GM18868 (cell line): Measurements from ENCODE around the gene MLLT3.

Source experiments
- ATAC-seq: cut with Tn5 transposase; IDR thresholded peaks from one replicate; pipeline ENCODE4 v1.9.1; 2021; ENCODE audit warnings: mild to moderate bottlenecking, moderate library complexity; ENCODE audit not compliant: unreplicated experiment

The MLLT3 gene

DNA sequence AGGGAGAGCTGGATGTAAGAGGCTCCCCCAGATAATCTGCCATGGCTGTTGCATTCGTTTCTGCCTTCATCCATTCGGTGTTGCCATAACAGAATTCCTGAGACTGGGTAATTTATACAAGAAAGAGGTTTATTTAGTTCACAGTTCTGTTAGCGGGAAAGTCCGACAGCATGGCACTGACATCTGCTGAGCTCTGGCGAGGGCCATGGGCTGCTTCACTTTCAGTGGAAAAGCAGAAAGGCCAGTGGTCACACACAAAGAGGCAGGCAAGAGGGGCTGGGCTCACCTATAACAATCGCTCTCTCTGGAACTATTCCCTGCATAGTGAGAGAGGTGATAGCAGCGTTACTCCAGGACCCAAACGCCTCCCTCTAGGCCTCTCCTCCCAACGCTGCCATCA is 305.9 kb downstream of the MLLT3 start:
- ATAC-seq, result no peak

DNA sequence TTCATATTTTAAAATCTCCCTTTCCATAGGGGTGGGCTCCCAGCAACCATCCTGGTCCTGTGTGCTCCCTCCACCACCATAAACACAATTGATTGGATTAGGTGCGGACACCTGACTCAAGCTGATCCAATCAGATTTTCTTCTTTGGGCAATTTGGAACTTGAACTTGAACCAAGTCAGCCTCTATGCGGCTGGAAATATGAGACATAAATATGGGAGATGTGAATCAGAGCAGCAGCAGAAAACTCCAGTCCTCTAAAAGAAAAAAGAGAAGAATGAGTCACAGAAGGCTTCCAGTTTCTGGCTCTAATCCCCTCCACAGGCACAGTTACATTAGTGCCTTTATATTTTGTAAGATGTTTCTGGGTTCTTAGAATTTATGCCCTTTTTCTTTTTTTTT is 306.6 kb downstream of the MLLT3 start:
- no peak for ATAC-seq

DNA sequence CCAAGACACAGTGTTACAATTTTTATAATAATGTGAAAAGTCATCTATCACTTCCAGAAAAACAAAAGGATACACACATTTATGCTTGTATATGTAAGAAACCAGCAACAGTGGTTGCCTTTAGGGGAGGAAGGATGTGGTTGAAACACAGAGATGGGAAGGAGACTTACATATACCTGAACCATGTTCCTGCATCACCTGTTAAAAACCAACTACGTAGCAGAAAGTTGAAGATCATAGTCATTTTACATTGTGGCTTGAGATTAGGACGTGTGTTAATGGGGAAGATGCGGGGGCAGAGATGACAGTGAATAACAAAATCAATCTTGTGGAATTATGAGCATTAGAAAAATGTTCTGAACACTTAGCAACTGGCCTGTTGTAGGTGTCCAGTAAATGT is 307.3 kb downstream of the MLLT3 start:
- ATAC-seq, result no peak

DNA sequence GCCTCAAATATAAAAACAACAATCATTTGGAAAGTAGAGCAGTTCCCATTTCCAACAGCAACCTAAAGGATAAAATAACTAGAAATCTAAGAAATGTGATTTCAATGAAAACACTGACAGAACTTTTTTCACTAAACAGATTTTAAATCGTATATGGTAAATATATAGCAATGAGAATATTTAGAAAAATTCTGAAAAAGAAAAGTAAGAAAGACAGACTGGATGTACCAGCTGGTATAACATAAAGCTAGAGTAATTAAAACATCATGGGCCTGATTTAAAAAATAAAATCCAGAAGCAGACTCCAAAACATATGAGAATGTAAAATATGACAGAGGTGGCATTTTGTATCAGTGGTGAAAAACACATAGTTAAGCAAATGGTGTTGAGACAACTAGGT is 308.9 kb downstream of the MLLT3 start:
- ATAC-seq, result no peak

DNA sequence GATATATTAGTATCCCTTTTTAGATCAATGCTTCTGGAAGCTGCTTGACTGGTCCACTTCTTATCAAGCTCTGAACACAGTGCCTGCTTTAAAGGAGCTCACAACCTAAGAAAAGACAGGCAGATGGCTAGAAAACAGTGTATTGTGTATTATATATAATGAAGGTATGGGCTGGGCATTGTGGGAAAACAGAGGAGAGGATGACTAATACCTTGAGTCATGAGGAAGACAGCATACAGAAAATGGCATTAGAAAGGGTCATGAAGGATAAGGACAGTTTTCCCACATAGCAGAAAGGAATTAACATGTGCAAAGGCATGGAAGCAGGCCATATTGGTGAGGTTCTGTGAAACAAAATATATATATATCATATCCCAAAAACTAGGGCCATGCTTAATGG is 309.6 kb downstream of the MLLT3 start:
- no peak for ATAC-seq

DNA sequence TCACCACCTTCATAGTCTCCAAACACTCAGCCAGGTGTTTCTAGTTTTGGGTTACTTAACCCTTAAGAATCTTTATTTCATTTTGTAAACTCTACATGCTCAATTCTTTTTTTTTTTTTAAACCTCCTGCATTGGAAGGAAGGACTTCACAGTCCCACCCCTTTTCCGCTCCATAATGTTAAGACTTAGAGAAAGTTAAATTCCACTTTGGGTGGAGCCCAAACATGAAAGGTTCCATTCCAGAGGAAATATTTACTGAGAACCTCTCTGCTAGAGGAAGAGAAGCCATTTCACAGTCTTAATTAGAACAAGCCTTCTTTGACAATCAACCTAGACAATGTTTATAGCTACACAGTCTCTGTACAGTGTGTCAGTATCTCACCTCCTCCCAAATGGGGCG is 312.3 kb downstream of the MLLT3 start:
- ATAC-seq, result no peak

DNA sequence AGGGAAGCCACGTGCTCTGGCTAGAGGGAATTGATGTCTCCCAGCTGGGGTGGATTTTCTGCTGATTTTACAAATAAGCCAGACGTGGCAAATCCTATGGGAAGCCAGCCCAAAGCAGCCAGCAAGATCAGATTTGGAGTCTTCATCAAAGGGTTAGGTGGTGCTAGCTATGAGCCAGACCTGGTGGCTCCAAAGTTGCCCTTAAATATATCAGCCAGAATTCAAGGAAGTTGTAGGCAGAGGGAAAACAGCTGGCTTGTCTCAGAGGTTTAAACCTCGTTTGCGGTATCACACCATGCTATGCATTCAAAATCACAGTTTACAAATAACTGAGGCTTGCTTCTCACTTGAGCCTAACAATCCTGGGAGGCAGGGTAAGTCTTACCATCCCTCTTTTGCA is 313.2 kb downstream of the MLLT3 start:
- ATAC-seq, result no peak

DNA sequence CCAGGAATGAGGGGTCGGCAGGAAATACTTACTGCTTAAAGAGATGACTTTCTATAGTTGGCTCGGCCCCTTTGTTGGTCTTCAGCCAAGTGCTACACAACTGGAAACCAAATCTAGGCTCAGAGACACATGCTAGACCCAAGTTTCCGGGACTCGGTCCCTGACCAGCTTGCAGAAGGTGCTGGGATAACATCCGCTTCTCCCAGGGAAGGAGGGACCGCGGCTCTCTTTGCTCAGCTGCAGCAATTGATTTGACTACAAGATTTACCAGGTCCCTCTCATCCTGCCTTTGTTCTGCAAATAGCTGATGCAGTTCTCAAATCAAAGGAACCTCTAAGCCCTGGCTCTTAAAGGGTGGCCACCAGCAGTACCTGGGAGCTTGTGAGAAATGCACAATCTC is 314.7 kb downstream of the MLLT3 start:
- no peak for ATAC-seq

DNA sequence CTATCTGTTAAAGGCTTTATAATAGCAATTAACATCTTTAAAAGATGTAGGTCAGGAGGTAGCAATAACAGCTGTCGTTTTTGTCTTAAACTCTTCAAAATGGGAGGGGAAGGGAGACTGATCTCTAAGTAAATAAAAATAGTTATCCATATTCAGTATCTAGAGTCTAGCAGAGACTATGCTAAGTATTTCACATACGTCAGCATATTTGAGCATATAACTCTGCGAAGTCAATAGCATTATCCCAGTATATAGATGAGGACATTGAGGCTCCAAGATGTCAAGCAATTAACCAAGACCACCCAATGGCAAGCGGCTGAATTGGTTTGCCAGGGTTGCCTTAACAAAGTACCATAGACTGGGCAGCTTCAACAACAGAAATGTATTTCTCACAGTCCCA is 316.8 kb downstream of the MLLT3 start:
- ATAC-seq, result no peak

DNA sequence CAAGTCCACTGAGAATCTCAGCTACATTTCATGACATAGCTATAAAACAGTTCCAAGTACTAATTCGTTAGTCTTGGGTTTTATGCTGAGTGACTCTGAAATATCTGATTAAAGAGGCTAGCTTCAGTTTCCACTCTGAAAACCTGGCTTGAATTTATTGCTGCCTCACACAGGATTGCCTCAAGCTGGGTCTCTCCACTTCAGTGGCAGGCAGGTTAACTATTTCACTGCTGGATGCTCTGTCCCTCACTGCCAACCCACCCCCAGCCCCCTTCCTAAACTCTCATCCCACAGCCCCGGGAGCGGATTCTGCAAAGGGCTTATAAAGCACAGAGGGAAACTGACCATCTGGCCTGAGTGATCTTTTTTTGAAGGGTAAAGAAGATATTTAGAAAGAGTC is 318.3 kb downstream of the MLLT3 start:
- no peak for ATAC-seq

DNA sequence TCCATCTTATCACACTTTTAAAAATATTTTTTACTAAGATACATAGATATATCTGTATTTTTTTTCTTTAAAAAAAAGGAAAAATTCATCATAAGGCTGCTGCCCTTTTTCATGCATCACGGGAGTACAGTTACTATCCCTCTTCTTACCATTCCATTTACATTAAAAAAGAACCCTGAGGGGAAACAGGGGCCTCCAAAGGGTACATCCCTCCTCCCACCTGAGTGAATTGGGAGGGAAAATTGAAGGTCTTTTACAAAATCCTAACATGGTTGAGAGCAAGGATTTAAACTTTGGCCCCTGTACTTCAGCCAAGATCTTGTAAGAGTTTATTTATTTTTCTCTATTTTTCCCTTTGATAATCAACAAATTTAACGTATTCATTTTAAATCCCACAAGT is 319.2 kb downstream of the MLLT3 start:
- no peak for ATAC-seq

DNA sequence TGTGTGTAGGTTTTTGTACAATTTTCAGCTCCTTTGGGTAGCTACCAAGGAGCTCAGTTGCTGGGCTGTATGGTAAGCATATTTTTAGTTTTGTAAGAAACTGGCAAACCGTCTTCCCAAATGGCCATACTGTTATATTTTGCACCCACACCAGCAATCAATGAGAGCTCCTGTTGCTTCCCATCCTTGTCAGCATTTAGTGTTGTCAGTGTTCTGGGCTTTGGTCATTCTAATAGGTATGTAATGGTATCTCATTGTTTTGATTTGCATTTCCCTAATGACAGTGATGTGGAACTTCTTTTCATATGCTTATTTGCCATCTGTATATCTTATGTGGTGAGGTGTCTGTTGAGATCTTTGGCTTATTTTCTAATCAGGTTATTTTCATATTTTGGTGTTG is 320.1 kb downstream of the MLLT3 start:
- ATAC-seq, result no peak

DNA sequence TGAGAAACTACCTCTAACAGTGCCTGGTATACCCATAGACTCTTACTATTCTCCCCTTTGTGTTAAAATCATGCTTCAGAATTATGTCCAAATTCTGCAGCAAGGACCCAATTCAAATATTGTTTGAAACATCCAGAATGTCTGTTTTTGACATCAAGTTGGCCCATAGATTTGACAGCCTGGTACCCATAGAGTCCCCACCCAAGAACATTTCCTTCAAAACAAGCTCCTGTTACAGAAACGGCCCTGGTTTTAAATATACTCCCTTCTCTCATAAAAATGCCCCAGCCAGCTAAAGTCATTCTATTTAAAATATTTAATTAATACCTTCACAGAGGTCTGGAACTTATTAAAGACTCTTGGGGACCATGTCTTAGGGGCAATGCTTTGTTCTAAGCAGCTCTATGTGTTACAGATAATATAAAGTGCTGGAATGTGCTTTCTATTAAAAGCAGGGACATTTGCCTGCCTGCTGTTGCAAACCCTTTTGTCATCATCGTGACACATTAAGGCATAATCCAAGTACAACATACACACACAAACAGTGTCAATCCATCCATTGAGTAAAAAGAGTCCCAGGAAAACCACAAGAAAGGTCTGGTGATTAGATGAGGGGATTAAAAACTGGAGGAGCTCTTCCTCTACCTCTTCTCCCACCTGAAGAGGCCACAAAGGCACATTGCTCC is 321.7 kb downstream of the MLLT3 start:
- no peak for ATAC-seq

DNA sequence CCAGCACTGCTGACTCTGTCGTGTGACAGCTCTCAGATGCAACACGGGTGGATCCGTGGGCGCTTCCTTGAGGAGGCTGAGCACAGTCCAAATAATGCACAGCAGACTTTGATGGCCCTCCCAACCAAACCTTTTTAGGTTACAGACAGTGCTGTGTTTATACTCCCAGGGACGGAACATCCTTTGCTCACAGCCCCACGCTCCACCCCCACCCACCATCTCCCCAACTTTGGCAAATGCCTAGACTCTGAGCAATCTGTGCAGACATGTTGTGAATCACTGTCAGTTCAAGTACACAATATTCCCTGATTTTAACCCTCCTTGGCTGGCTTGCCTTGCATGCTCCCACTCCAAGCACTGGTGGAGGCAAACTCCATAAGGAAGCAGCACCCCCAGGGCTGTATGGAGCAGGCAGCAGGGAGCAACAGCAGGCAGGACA is 324.6 kb downstream of the MLLT3 start:
- ATAC-seq, result no peak

DNA sequence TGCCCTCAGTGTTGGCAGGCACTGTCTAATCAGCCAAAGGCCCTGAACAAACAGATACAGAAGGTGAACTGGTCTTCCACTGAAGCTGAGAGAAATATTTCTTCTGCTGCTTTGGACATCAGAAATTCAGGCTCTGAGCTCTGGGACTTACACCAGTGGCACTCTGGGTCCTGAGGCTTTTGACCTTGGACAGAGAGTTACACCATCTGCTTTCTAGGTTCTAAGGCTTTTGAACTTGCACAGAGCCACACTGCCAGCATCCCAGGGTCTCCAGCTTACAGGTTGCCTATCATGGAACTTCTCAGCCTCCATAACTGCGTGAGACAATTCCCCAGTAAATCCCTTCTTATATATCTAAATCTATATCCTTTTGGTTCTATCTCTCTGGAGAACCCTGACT is 326.7 kb downstream of the MLLT3 start:
- ATAC-seq, result no peak

DNA sequence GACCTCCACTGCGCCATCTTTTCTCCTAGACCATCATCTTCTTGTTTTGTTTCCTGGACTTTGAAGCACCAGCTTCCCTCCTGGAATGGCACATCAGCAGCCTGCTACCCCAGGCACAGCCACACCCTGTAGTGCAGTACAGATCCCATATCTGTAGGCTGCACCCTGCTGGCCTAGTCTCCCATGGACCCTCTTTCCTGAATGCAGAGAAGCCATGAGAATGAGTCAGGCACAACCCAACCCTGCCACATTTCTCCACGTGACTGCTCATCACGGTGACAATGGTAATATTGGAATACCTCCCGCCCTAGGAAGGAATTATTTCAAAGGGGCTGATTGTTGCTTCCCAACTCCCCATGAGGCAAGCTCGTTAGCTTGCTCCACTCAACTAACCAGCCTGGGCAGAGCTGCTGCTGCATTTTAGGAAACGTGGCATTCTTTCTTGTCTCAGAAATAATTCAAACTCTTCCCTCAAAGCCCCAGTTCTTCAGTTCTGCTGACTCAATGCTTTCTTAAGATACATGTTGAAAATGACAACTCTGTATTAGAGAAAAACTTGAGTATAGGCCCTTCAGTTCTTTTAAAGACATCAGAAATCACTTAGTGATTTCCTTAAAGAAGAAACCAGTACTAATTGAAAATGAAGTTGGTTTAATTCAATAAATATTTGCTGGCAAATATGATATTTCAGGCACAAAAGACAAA is 328.1 kb downstream of the MLLT3 start:
- no peak for ATAC-seq

DNA sequence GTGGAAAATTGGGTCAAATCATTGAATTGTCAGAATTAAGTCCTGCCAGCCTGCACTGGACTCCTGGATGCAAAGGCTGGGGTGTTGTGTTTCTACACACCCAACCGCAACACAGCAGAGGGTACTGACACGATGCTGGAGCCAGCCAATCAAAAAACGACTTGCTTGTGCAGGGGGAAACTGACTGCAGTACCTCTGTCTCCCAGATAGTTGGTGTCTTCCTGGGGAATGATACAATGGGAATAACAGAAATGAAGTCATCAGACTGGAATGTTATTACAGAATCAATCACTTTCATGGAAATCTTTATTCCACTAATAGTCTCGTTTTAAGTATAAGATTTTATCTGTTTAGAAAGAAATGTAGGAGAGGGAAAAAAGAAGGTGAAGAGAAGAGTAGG is 330.3 kb downstream of the MLLT3 start:
- no peak for ATAC-seq
